HepG2 (cell line): ENCODE results near the gene HSD17B11. TPM values are rescaled to one million over a fixed set of nuclear protein-coding genes. Genes with fewer than 3 reads are reported as not detected.

ENCODE experiments used
- ATAC-seq: fragments of 200-7000 bp; cut with Tn5 transposase; 3 replicates; pipeline ENCODE4 v1.9.1; 2020; ENCODE audit warnings: mild to moderate bottlenecking, moderate library complexity
- BruUV-seq: library from RNA; stranded (reverse); fragments of 400-500 nt; replicated peaks from 2 replicates; lab custom pipeline; 2021; lab: Mats Ljungman, UMichigan
- CTCF ChIA-PET: fragments of 300-600 bp; formaldehyde crosslinking; extraction: SDS; loops from one replicate; lab custom pipeline; 2021; ENCODE audit warnings: low total read pairs, inconsistent platforms, low intra/inter-chr PET ratio; lab: Yijun Ruan, JAX
- POLR2A ChIA-PET: fragments of 350-600 bp; sonication (Branson Sonifier 250); formaldehyde crosslinking; loops from one replicate; lab custom pipeline; 2020; ENCODE audit warnings: antibody characterized with exemption, inconsistent platforms; lab: Yijun Ruan, JAX
- DNase-seq: peaks from one replicate; pipeline ENCODE4 v3.0.0-alpha.2; 2015; ENCODE audit warnings: low spot score
- FAIRE-seq: peaks from 3 replicates; lab custom pipeline; 2011; peaks lifted over from hg19 to GRCh38; lab: Jason Lieb, UNC
- H2AFZ ChIP-seq: one replicate; pipeline ENCODE4 v1.6.1; 2011; ENCODE audit warnings: low read length, inconsistent platforms
- H3K27ac ChIP-seq: fragments of 300-600 bp; 3 replicates; pipeline ENCODE4 v1.8.0; 2011; ENCODE audit warnings: mixed run types, mild to moderate bottlenecking, mixed read lengths, low read length, inconsistent platforms; ENCODE audit not compliant: insufficient read depth; ENCODE audit errors: extremely low read length
- H3K27me3 ChIP-seq, 2 experiments: fragments of 200-600 bp in 1 of 2; 2 replicates in 1 of 2; 3 replicates in 1 of 2; pipeline versions ENCODE4 v1.6.0 to v1.8.0; 2011; ENCODE audit warnings: low read length in 2 of 2, mild to moderate bottlenecking in 2 of 2, moderate library complexity in 2 of 2, inconsistent platforms in 1 of 2; ENCODE audit not compliant: insufficient read depth in 2 of 2, control insufficient read depth in 1 of 2
- H3K36me3 ChIP-seq, 2 experiments: fragments of 200-600 bp in 1 of 2; replicated peaks in 1 of 2; 2 replicates in 1 of 2; 3 replicates in 1 of 2; pipeline versions ENCODE4 v1.5.1 to v1.8.0; 2011; ENCODE audit warnings: low read length in 2 of 2, inconsistent platforms in 1 of 2; ENCODE audit not compliant: insufficient read depth in 2 of 2, control insufficient read depth in 1 of 2
- H3K4me1 ChIP-seq: 2 replicates; pipeline ENCODE4 v1.5.1; 2012; ENCODE audit warnings: low read length, inconsistent platforms; ENCODE audit not compliant: insufficient read depth
- H3K4me2 ChIP-seq: 2 replicates; pipeline ENCODE4 v1.6.0; 2011; ENCODE audit warnings: low read depth, low read length, inconsistent platforms
- H3K4me3 ChIP-seq, 3 experiments: fragments of 200-600 bp in 1 of 3; sonication (generic), shearing (Covaris generic) in 1 of 3; replicated peaks in 1 of 3; 2 replicates each; pipeline ENCODE4 v1.5.1; 2011 to 2016; ENCODE audit warnings: low read length in 3 of 3, inconsistent platforms in 2 of 3, low read depth in 2 of 3, mild to moderate bottlenecking in 2 of 3, control low read depth in 1 of 3, mixed read lengths in 1 of 3; ENCODE audit not compliant: insufficient read depth in 1 of 3
- H3K79me2 ChIP-seq: one replicate; pipeline ENCODE4 v1.6.1; 2011; ENCODE audit warnings: low read length, inconsistent platforms; ENCODE audit not compliant: insufficient read depth
- H3K9ac ChIP-seq: 2 replicates; pipeline ENCODE4 v1.6.0; 2011; ENCODE audit warnings: mild to moderate bottlenecking, low read depth, low read length, inconsistent platforms; ENCODE audit not compliant: insufficient read depth
- H3K9me3 ChIP-seq: 2 replicates; pipeline ENCODE4 v1.5.1; 2012; ENCODE audit warnings: mild to moderate bottlenecking, low read length
- H4K20me1 ChIP-seq: 2 replicates; pipeline ENCODE4 v1.6.0; 2011; ENCODE audit warnings: inconsistent platforms, mild to moderate bottlenecking, low read length, moderate library complexity; ENCODE audit not compliant: insufficient read depth
- CAMTA2 ChIP-seq: sonication (generic); formaldehyde crosslinking; IDR thresholded peaks from 2 replicates; pipeline ENCODE4 v1.4.0; 2020; ENCODE audit warnings: mild to moderate bottlenecking, missing genetic modification reagents, borderline replicate concordance
- HMGA1 ChIP-seq: sonication (generic); formaldehyde crosslinking; conservative IDR thresholded peaks from 2 replicates; pipeline ENCODE4 v1.4.0; 2020; ENCODE audit warnings: missing genetic modification reagents
- SNRNP70 ChIP-seq: fragments of 200-400 bp; formaldehyde crosslinking; IDR thresholded peaks from 2 replicates; pipeline ENCODE4 v1.6.1; 2017; ENCODE audit warnings: mild to moderate bottlenecking, low read depth, low read length, moderate library complexity
- THYN1 ChIP-seq: sonication (generic); formaldehyde crosslinking; IDR thresholded peaks from 2 replicates; pipeline ENCODE4 v1.8.1; 2023; ENCODE audit warnings: low read depth, mild to moderate bottlenecking, moderate library complexity, missing genetic modification reagents, borderline replicate concordance
- ZNF205 ChIP-seq: IDR thresholded peaks from 2 replicates; pipeline ENCODE4 v1.6.1; 2018; ENCODE audit warnings: missing biosample characterization, missing genetic modification reagents
- ZNF7 ChIP-seq: IDR thresholded peaks from 2 replicates; pipeline ENCODE4 v1.6.1; 2016; ENCODE audit warnings: missing biosample characterization, missing genetic modification reagents
- WGBS: methylation state at CpG from one replicate; pipeline ENCODE4 v1.1.6; 2017; ENCODE audit warnings: low lambda C conversion rate; 5-methylcytosine and 5-hydroxymethylcytosine counted together
- in situ Hi-C: cut with HindIII; loops from 2 replicates; pipeline ENCODE4 v1.10.0; 2017; ENCODE audit warnings: low pct_unique_long_range_greater_than_20kb; ENCODE audit not compliant: extremely low pct_ligation_motif_present
- intact Hi-C: fragments of 100-400 bp; cut with micrococcal nuclease; formaldehyde crosslinking; loops from one replicate; pipeline ENCODE4 v1.10.0; 2022; ENCODE audit not compliant: unreplicated experiment
- polyA plus RNA-seq, 8 experiments: library from polyadenylated mRNA; depleted of rRNA in 3 of 8; stranded (reverse) in 7 of 8; unstranded in 1 of 8; fragments of >200 nt; fragmentation: Illumina TruSeq in 4 of 8; extraction: Trizol in 4 of 8; gene quantifications; 2 replicates each; pipeline versions ENCODE4 v1.2.1 to v1.2.3, GENCODE V29; 2011 to 2016; ENCODE audit warnings: low read depth in 4 of 8, missing spikeins in 1 of 8, mixed read lengths in 1 of 8; ENCODE audit not compliant: insufficient read depth in 1 of 8
- total RNA-seq, 5 experiments: library from RNA; depleted of rRNA; stranded (reverse); fragments of >200 nt; fragmentation: Illumina TruSeq; extraction: Trizol; gene quantifications; 2 replicates each; pipeline ENCODE4 v1.2.3, GENCODE V29; 2016; ENCODE audit warnings: low read depth in 1 of 5
- TF ChIP-seq, protein P1 (sequence below): sonication (generic); formaldehyde crosslinking; IDR thresholded peaks from 2 replicates; pipeline ENCODE4 v1.4.0; 2020; ENCODE audit warnings: missing genetic modification reagents
- TF ChIP-seq, protein P2 (sequence below), 2 experiments: fragments of 450-650 bp in 1 of 2; sonication (generic) in 1 of 2; formaldehyde crosslinking; IDR thresholded peaks; 2 replicates each; pipeline versions ENCODE4 v1.5.0 to v1.8.0; 2020 to 2022; ENCODE audit warnings: mild to moderate bottlenecking in 1 of 2, missing genetic modification reagents in 1 of 2
- TF ChIP-seq, protein P3 (sequence below): IDR thresholded peaks from 2 replicates; pipeline ENCODE4 v1.6.1; 2016; ENCODE audit warnings: low read depth, missing genetic modification reagents, missing compliant biosample characterization
- TF ChIP-seq, protein P4 (sequence below): sonication (generic); formaldehyde crosslinking; IDR thresholded peaks from 2 replicates; pipeline ENCODE4 v1.8.1; 2022; ENCODE audit warnings: mild to moderate bottlenecking, missing genetic modification reagents

HSD17B11 gene
- total and polyA plus RNA-seq, 2 of the 13 experiments (the other 11 are each of a cell fraction or from before 2014, with no cell fraction given): 121 to 158 TPM

DNA sequence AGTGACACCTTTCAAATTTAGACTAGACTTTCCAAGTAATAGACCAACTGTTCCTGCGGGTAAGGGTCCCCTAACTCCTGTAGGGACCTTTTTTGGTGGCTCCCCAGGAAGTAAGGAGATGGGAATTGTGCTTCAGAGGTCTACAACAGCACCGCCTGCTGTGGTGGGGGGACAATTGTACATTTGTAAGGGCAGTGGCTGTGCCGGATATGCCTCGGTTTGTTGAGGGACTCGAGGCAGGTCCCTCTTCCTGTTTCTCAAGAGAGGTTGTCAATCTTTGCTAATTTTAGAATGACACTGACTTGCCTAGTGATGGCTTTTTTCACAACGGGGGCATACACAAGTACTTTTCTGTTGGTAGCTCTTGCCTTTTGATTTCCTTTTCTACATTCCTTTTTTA lies 15.5 kb upstream of the HSD17B11 start:
- FAIRE-seq: no peak
- DNase-seq: no peak
- in situ Hi-C loops: no loop called here
- no peak overlapping the region for H3K4me2 ChIP-seq
- ChIA-PET CTCF (no interaction called here), POLR2A (interaction anchor here (1.5 kb wide), 1 partner anchor 16 kb away, joined by 4 read pairs; the partner anchor contains the start of gene NUDT9)
- no peaks in the 10 kb centered on the region for H4K20me1 ChIP-seq
- BruUV-seq: no TSS peak
- H3K79me2 ChIP-seq: no peaks in the 10 kb centered on the region
- H3K9ac ChIP-seq: no peak overlapping the region
- H3K4me1 ChIP-seq: peaks cover 40% of the 10 kb centered on the region
- no peak for TF ChIP-seq ZNF205
- TF ChIP-seq, protein P1, sequence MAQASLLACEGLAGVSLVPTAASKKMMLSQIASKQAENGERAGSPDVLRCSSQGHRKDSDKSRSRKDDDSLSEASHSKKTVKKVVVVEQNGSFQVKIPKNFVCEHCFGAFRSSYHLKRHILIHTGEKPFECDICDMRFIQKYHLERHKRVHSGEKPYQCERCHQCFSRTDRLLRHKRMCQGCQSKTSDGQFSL (CRISPR knock-in tag): no peak
- no peak for TF ChIP-seq HMGA1 (CRISPR knock-in tag)
- TF ChIP-seq, protein P2, sequence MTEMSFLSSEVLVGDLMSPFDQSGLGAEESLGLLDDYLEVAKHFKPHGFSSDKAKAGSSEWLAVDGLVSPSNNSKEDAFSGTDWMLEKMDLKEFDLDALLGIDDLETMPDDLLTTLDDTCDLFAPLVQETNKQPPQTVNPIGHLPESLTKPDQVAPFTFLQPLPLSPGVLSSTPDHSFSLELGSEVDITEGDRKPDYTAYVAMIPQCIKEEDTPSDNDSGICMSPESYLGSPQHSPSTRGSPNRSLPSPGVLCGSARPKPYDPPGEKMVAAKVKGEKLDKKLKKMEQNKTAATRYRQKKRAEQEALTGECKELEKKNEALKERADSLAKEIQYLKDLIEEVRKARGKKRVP (CRISPR knock-in tag; IDR thresholded peaks at IDR 0.05): no peak
- TF ChIP-seq THYN1 (CRISPR knock-in tag): no peak
- no peak for TF ChIP-seq SNRNP70
- TF ChIP-seq, all 625 proteins: peak for 0
- no peak for ATAC-seq
- Histone ChIP-seq H3K27ac (no peak overlapping the region), H3K9me3 (no peaks in the 10 kb centered on the region), H3K4me3 (no peak overlapping the region), H3K36me3 (no peaks in the 10 kb centered on the region), H3K27me3 (no peaks in the 10 kb centered on the region; a peak in 1 of 5 replicates), H2AFZ (no peak overlapping the region)
- 81% methylated on average over 5 of the region's 6 CpGs for WGBS
- intact Hi-C loops: no loop called here

DNA sequence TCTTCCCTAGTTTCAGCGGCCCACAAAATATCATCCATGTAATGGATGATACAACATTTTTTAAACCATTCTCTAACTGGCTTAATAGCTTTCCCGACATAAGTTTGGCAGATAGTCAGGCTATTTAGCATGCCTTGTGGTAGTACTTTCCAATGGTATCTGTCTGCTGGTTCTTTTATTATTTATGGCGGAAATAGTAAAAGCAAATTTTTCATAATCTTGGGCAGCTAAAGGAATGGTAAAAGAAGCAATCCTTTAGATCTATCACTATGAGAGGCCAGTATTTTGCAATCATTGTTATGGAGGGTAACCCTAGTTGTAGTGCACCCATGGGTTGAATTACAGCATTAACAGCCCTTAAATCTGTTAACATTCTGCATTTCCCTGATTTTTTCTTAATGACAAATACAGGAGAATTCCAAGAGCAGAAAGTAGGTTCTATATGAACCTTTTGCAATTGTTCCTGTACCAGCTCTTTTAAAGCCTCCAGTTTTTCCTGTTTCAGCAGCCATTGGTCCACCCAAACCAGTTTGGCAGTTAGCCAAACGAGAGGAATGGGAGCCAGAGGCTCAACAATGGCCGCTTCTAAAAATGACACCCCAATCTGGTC lies 14.3 kb upstream of the HSD17B11 start:
- Histone ChIP-seq H3K27me3 (no peaks in the 10 kb centered on the region; a peak in 1 of 5 replicates), H3K79me2 (no peaks in the 10 kb centered on the region), H3K36me3 (no peaks in the 10 kb centered on the region), H3K4me1 (peaks cover 30% of the 10 kb centered on the region), H3K9me3 (no peaks in the 10 kb centered on the region), H3K4me3 (no peak overlapping the region), H2AFZ (no peak overlapping the region), H3K4me2 (no peak overlapping the region), H4K20me1 (no peaks in the 10 kb centered on the region), H3K27ac (no peak overlapping the region), H3K9ac (no peak overlapping the region)
- FAIRE-seq: no peak
- no peak for ATAC-seq
- no peak for DNase-seq
- intact Hi-C loops: no loop called here
- in situ Hi-C loops: no loop called here
- BruUV-seq: no TSS peak
- 83% methylated on average over 5 of the region's 5 CpGs for WGBS
- ChIA-PET CTCF (no interaction called here), POLR2A (interaction anchor here (1.5 kb wide), 1 partner anchor 17 kb away, joined by 4 read pairs; the partner anchor contains the start of gene NUDT9)
- TF ChIP-seq CAMTA2 (CRISPR knock-in tag) (no peak), ZNF7 (CRISPR knock-in tag) (no peak)
- TF ChIP-seq, protein P3, sequence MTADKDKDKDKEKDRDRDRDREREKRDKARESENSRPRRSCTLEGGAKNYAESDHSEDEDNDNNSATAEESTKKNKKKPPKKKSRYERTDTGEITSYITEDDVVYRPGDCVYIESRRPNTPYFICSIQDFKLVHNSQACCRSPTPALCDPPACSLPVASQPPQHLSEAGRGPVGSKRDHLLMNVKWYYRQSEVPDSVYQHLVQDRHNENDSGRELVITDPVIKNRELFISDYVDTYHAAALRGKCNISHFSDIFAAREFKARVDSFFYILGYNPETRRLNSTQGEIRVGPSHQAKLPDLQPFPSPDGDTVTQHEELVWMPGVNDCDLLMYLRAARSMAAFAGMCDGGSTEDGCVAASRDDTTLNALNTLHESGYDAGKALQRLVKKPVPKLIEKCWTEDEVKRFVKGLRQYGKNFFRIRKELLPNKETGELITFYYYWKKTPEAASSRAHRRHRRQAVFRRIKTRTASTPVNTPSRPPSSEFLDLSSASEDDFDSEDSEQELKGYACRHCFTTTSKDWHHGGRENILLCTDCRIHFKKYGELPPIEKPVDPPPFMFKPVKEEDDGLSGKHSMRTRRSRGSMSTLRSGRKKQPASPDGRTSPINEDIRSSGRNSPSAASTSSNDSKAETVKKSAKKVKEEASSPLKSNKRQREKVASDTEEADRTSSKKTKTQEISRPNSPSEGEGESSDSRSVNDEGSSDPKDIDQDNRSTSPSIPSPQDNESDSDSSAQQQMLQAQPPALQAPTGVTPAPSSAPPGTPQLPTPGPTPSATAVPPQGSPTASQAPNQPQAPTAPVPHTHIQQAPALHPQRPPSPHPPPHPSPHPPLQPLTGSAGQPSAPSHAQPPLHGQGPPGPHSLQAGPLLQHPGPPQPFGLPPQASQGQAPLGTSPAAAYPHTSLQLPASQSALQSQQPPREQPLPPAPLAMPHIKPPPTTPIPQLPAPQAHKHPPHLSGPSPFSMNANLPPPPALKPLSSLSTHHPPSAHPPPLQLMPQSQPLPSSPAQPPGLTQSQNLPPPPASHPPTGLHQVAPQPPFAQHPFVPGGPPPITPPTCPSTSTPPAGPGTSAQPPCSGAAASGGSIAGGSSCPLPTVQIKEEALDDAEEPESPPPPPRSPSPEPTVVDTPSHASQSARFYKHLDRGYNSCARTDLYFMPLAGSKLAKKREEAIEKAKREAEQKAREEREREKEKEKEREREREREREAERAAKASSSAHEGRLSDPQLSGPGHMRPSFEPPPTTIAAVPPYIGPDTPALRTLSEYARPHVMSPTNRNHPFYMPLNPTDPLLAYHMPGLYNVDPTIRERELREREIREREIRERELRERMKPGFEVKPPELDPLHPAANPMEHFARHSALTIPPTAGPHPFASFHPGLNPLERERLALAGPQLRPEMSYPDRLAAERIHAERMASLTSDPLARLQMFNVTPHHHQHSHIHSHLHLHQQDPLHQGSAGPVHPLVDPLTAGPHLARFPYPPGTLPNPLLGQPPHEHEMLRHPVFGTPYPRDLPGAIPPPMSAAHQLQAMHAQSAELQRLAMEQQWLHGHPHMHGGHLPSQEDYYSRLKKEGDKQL (CRISPR knock-in tag): no peak
- TF ChIP-seq, protein P4, sequence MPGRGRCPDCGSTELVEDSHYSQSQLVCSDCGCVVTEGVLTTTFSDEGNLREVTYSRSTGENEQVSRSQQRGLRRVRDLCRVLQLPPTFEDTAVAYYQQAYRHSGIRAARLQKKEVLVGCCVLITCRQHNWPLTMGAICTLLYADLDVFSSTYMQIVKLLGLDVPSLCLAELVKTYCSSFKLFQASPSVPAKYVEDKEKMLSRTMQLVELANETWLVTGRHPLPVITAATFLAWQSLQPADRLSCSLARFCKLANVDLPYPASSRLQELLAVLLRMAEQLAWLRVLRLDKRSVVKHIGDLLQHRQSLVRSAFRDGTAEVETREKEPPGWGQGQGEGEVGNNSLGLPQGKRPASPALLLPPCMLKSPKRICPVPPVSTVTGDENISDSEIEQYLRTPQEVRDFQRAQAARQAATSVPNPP (CRISPR knock-in tag): no peak
